Measurements from ENCODE around the gene NRG2.

DNA sequence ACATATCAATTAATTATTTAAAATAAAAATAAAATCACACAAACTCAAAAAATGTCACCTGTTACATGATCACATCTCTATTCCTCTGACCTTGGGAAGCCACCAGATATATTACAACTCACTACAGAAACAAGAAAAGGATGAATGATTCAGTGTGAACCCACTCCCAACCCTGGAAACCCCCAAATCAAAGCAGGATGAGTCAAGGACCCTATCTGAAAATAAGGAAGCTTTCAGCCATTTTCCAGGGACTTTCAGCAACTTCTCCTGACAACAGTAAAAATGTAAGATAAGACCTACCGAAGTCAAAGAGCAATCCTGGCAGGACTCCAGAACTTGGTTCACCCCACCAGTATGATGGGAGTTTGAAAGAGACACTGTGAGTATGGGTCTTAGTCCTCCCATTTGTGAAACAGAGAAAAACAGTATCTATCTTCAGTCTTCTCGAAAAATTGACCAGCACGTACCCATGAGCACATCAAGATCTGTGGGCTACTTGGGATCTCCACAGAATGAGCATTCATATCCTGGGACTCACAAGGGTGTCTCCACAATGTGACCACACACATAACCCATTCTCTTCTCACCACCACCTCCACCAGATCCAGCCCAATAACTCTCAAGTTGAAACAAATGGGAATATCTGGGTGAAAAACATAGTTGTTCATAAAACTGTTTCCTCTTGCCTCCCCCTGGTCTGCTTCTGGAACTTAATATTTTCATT lies 9.9 kb downstream of the NRG2 start:
- TF ChIP-seq TAF1 (IDR thresholded peaks at IDR 0.05; ENCODE audit: borderline replicate concordance, insufficient read depth, low read length) (no peak), POLR2AphosphoS5 (IDR thresholded peaks at IDR 0.05; ENCODE audit: low read depth, low read length) (no peak), SIN3A (IDR thresholded peaks at IDR 0.05; ENCODE audit: borderline replicate concordance, insufficient read depth, low read length) (no peak)

Measured in PFSK-1 (cell line).